Breast epithelium (tissue), 4 donors: ENCODE results near the gene UBE2O. TPM values are rescaled to one million over a fixed set of nuclear protein-coding genes. Genes with fewer than 3 reads are reported as not detected.

Experiments
- DNase-seq, 2 donors: peaks; one replicate each; pipeline ENCODE4 v3.0.0-alpha.2; 2019; ENCODE audit warnings: low spot score in 2 of 2
- H3K27ac ChIP-seq, 2 donors: fragments of 200-600 bp; sonication (generic) in 1 of 2; one replicate each; pipeline ENCODE4 v1.5.1; 2016 to 2019; ENCODE audit warnings: mild to moderate bottlenecking in 1 of 2
- H3K27me3 ChIP-seq, 2 donors: fragments of 200-600 bp; sonication (generic) in 1 of 2; one replicate each; pipeline versions ENCODE4 v1.5.1 to v1.6.0; 2017 to 2019; ENCODE audit warnings: control low read depth in 1 of 2, mild to moderate bottlenecking in 1 of 2
- H3K36me3 ChIP-seq: fragments of 200-600 bp; one replicate; pipeline ENCODE4 v1.5.1; 2019
- H3K4me1 ChIP-seq, 2 donors: fragments of 200-600 bp; sonication (generic); one replicate each; pipeline ENCODE4 v1.5.1; 2016 to 2019; ENCODE audit warnings: control low read depth in 1 of 2
- H3K4me3 ChIP-seq, 3 donors: fragments of 200-600 bp; sonication (generic); 1 replicate in 2 of 3; 2 replicates in 1 of 3; pipeline ENCODE4 v1.5.1; 2016 to 2019; ENCODE audit warnings: mild to moderate bottlenecking in 3 of 3, moderate library complexity in 2 of 3
- H3K9me3 ChIP-seq, 2 donors: fragments of 200-600 bp; sonication (generic) in 1 of 2; one replicate each; pipeline ENCODE4 v1.5.1; 2016 to 2019; ENCODE audit warnings: control low read depth in 1 of 2
- POLR2A ChIP-seq: fragments of 450-650 bp; IDR thresholded peaks from one replicate; pipeline ENCODE4 v1.6.1; 2016; ENCODE audit warnings: antibody characterized with exemption, mild to moderate bottlenecking, moderate library complexity
- POLR2AphosphoS5 ChIP-seq, 3 donors: sonication (generic); formaldehyde crosslinking; IDR thresholded peaks; one replicate each; pipeline ENCODE4 v1.6.1; 2017; ENCODE audit warnings: antibody characterized with exemption in 3 of 3
- intact Hi-C: fragments of 100-400 bp; cut with DNase I; formaldehyde crosslinking; loops from one replicate; pipeline ENCODE4 v1.15.1; 2023; ENCODE audit warnings: low total_unique reads
- total RNA-seq, 3 donors: library from RNA; depleted of rRNA; stranded (reverse); fragments of >200 nt; gene quantifications; one replicate each; pipeline ENCODE4 v1.1.0, GENCODE V29; 2016
- TF ChIP-seq, protein P1 (sequence below), 3 donors: fragments of 450-650 bp; IDR thresholded peaks; one replicate each; pipeline ENCODE4 v1.5.1; 2016 to 2017; ENCODE audit warnings: antibody characterized with exemption in 3 of 3, mild to moderate bottlenecking in 3 of 3, moderate library complexity in 3 of 3

UBE2O gene
- total RNA-seq, 3 donors from 2014 or later, result 17.4 to 22.5 (median 17.7) TPM

DNA sequence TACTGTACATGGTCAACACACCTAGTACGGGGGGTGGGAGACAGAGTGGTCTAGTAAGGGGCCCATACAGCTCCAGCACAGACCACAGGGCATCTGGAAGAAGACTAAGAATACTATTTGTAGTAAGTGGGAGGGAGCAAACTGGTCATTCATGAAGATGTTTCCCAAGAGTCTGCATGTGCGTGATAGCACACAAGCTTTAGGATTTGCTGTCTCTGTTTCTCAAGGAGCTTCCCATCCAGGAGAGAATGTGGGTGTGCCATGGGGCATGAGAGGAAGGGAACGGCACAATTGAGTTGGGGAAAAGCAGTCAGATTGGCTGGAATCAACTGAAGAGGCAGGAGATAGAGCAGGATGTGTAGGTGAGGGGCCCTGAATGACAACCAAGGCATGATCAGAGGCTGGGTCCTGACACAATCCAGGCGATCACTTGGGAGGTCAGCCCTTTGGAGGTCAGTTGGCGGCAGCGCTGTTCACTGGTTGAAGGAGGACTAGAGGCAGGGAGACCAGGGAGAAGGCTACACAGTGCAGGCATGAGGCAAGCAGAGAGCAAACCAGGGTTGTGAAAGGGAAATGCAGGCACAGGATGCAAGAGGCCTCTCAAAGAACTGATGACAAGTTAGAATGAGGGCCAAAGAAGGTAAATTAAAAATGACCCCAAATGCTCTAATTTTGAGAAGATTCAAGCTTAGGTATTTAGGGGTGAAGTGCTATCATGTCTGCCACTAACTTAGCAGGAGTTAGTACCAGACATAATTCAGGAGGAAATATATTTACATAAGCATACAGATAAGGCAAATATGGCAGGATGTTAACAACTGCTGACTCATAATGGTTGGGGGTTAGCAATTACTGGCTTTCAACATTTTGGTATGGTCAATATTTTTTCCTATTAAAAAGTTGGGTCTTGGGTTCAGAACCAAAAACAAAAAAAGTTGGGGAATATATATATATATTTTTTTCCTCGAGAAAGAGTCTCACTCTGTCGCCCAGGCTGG, 10.3 kb downstream of the UBE2O start:
- Histone ChIP-seq H3K4me3 (no peak overlapping the region), H3K27me3 (no peaks in the 10 kb centered on the region)

DNA sequence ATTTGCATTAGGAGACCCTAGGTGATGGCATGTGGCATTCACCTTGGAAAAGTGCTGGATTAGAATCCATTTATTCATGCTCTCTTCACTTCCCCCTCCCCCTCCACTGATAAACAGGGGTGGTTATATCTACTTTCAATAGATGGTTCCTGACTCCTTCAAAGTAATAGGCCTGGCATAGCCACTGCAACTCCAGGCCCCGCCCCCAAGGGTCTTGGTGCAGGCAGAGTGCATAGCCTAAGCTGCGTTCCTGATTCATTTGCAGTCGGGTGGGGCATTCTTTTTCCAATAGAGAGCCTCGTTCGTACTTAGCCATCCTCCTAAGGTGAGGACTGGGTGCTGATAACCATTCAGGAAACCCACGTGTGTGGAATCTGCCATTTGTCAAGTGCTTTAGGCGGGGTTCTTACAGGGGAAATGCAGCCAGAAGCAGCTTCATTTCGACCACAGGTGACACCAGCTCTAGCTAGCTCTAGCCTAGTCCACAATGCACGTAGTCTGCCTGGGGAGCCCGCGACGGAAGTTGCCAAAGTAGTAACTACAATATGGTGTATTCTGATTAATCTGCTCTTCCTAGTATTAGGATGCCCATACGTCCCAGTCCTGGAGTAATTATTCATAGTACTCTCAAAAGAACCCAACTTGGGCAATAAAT, 11.1 kb downstream of the UBE2O start:
- no peak for DNase-seq
- Histone ChIP-seq H3K9me3 (no peaks in the 10 kb centered on the region), H3K27ac (no peak overlapping the region), H3K27me3 (no peaks in the 10 kb centered on the region), H3K4me3 (no peak overlapping the region), H3K36me3 (no peaks in the 10 kb centered on the region), H3K4me1 (peaks cover 0 to 7% of the 10 kb centered on the region in 2 donors)
- TF ChIP-seq, protein P1, sequence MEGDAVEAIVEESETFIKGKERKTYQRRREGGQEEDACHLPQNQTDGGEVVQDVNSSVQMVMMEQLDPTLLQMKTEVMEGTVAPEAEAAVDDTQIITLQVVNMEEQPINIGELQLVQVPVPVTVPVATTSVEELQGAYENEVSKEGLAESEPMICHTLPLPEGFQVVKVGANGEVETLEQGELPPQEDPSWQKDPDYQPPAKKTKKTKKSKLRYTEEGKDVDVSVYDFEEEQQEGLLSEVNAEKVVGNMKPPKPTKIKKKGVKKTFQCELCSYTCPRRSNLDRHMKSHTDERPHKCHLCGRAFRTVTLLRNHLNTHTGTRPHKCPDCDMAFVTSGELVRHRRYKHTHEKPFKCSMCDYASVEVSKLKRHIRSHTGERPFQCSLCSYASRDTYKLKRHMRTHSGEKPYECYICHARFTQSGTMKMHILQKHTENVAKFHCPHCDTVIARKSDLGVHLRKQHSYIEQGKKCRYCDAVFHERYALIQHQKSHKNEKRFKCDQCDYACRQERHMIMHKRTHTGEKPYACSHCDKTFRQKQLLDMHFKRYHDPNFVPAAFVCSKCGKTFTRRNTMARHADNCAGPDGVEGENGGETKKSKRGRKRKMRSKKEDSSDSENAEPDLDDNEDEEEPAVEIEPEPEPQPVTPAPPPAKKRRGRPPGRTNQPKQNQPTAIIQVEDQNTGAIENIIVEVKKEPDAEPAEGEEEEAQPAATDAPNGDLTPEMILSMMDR (IDR thresholded peaks at IDR 0.05), result no peak
- TF ChIP-seq POLR2A (no peak), POLR2AphosphoS5 (IDR thresholded peaks at IDR 0.05) (no peak)
- intact Hi-C loops, result no loop called here

More for the DNA sequence above, 10.3 kb downstream of the UBE2O start:
- no peaks in the 10 kb centered on the region for H3K36me3 ChIP-seq
- intact Hi-C loops, result no loop called here
- no peak overlapping the region for H3K27ac ChIP-seq
- TF ChIP-seq, protein P1 (IDR thresholded peaks at IDR 0.05), result no peak
- TF ChIP-seq POLR2A (no peak), POLR2AphosphoS5 (IDR thresholded peaks at IDR 0.05) (no peak)
- peaks cover 0 to 7% of the 10 kb centered on the region in 2 donors for H3K4me1 ChIP-seq
- DNase-seq, result no peak
- no peaks in the 10 kb centered on the region for H3K9me3 ChIP-seq

GRCh38 chr17:76440751-76441362, 12.1 kb downstream of the UBE2O start:
- DNase-seq, result no peak
- peaks cover 0 to 7% of the 10 kb centered on the region in 2 donors for H3K4me1 ChIP-seq
- intact Hi-C loops, result no loop called here
- no peak overlapping the region for H3K27ac ChIP-seq
- no peaks in the 10 kb centered on the region for H3K27me3 ChIP-seq
- no peak overlapping the region for H3K4me3 ChIP-seq
- no peaks in the 10 kb centered on the region for H3K36me3 ChIP-seq
- TF ChIP-seq POLR2AphosphoS5 (IDR thresholded peaks at IDR 0.05) (no peak), POLR2A (no peak)
- TF ChIP-seq, protein P1 (IDR thresholded peaks at IDR 0.05), result no peak
- no peaks in the 10 kb centered on the region for H3K9me3 ChIP-seq

DNA sequence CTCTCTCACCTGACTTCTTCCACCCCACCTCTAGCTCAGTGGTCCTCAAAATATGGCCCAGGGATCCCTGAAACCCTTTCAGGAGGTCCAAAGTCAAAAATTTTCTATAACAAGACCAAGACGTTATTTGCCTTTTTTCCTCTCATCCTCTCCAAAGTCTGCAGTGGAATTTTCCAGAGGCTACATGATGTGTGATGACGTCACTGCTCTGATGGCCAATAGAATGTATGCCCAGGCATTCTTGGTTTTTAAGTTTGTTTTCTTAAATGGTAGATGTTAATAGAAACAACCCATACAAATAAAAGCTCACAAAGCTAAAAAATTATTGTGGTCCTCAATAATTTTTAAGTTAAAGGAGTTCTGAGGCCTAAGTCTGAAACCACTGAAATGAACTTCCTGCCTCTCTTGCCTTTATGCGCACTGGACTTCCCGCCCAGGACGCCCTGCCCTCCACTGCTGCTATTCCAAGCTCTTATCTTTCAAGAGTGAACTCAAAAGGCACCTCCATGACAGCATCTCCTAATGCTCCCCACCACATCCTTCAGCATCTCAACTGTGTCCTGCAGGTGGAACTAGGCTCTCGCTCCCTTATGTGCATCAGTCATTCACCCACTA, 13.5 kb downstream of the UBE2O start:
- no peak overlapping the region for H3K4me3 ChIP-seq
- no peak for DNase-seq
- no peak for TF ChIP-seq POLR2A
- H3K36me3 ChIP-seq, result no peaks in the 10 kb centered on the region
- no peak overlapping the region for H3K27ac ChIP-seq
- H3K27me3 ChIP-seq, result no peaks in the 10 kb centered on the region
- peaks cover 0 to 7% of the 10 kb centered on the region in 2 donors for H3K4me1 ChIP-seq
- H3K9me3 ChIP-seq, result no peaks in the 10 kb centered on the region
- intact Hi-C loops, result no loop called here

DNA sequence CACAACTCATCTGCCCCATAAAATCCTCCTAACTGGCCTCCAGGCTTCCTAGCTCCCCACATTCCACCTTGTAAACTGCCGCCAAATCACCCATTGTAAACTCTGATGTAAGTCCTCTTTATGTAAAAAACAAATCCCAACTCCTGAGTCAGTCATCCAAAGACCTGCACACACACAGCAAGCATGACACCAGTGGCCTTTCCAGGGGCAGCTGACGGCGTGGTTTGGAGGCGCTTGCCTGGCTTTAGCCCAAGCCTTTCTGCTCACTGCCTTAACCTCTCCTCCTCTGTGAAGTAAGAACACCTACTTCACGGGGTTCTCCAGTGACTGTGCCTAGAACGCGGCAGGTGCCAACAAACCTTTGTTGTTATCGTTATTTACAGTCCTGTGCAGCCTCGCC, 14.0 kb downstream of the UBE2O start:
- TF ChIP-seq POLR2A, result no peak
- no peak overlapping the region for H3K4me3 ChIP-seq
- no peaks in the 10 kb centered on the region for H3K9me3 ChIP-seq
- H3K36me3 ChIP-seq, result no peaks in the 10 kb centered on the region
- intact Hi-C loops, result no loop called here
- no peaks in the 10 kb centered on the region for H3K27me3 ChIP-seq
- H3K4me1 ChIP-seq, result peaks cover 0 to 7% of the 10 kb centered on the region in 2 donors
- H3K27ac ChIP-seq, result no peak overlapping the region
- no peak for DNase-seq
